PC-9 (cell line): ENCODE measurements around the gene PRPSAP2. TPM values are rescaled to one million over a fixed set of nuclear protein-coding genes. Genes with fewer than 3 reads are reported as not detected.

Experiments
- BruUV-seq: library from RNA; stranded (reverse); fragments of 400-500 nt; replicated peaks from 2 replicates; lab custom pipeline; 2021; lab: Mats Ljungman, UMichigan
- CTCF ChIA-PET: fragments of 300-600 bp; sonication (Branson Sonifier 250); formaldehyde crosslinking; loops from one replicate; lab custom pipeline; 2022; ENCODE audit warnings: antibody characterized with exemption; lab: Charles Lee
- POLR2A ChIA-PET: fragments of 300-600 bp; sonication (Branson Sonifier 250); formaldehyde crosslinking; loops from one replicate; lab custom pipeline; 2022; ENCODE audit warnings: antibody characterized with exemption; ENCODE audit not compliant: unreplicated experiment; lab: Charles Lee
- DNase-seq, 2 experiments: peaks; one replicate each; pipeline versions ENCODE4 v3.0.0 to v3.0.0-alpha.2; 2015 to 2022; ENCODE audit warnings: mixed read lengths in 1 of 2
- H2AFZ ChIP-seq: fragments of 200-600 bp; sonication (generic); 2 replicates; pipeline ENCODE4 v1.8.1; 2017; ENCODE audit warnings: antibody characterized with exemption
- H3F3A ChIP-seq: fragments of 200-600 bp; sonication (generic); 2 replicates; pipeline ENCODE4 v1.8.1; 2017; ENCODE audit warnings: antibody characterized with exemption, mild to moderate bottlenecking, low read depth; ENCODE audit not compliant: insufficient read depth
- H3K27ac ChIP-seq: fragments of 200-600 bp; sonication (generic); 2 replicates; pipeline ENCODE4 v1.6.1; 2016; ENCODE audit warnings: mixed run types
- H3K27me3 ChIP-seq: fragments of 200-600 bp; sonication (generic); 2 replicates; pipeline ENCODE4 v1.6.1; 2016; ENCODE audit warnings: low read depth, mixed run types; ENCODE audit not compliant: insufficient read depth
- H3K36me3 ChIP-seq: fragments of 200-600 bp; sonication (generic); 2 replicates; pipeline ENCODE4 v1.6.1; 2016; ENCODE audit warnings: low read depth, mixed run types
- H3K4me1 ChIP-seq: fragments of 200-600 bp; sonication (generic); replicated peaks from 2 replicates; pipeline ENCODE4 v1.6.1; 2016; ENCODE audit warnings: mixed run types; ENCODE audit not compliant: insufficient read depth
- H3K4me2 ChIP-seq: fragments of 200-600 bp; sonication (generic); 2 replicates; pipeline ENCODE4 v1.6.1; 2017; ENCODE audit warnings: mixed run types
- H3K4me3 ChIP-seq: fragments of 200-600 bp; sonication (generic); 2 replicates; pipeline ENCODE4 v1.6.1; 2016; ENCODE audit warnings: mixed run types
- H3K79me2 ChIP-seq: fragments of 200-600 bp; sonication (generic); 2 replicates; pipeline ENCODE4 v1.6.1; 2017; ENCODE audit warnings: low read depth, mixed run types
- H3K9me2 ChIP-seq: fragments of 200-600 bp; sonication (generic); 2 replicates; pipeline ENCODE4 v1.8.1; 2017; ENCODE audit warnings: mild to moderate bottlenecking; ENCODE audit not compliant: insufficient read depth
- H3K9me3 ChIP-seq: fragments of 200-600 bp; sonication (generic); 2 replicates; pipeline ENCODE4 v1.8.1; 2016; ENCODE audit warnings: low read depth; ENCODE audit not compliant: insufficient read depth
- H4K20me1 ChIP-seq: fragments of 200-600 bp; sonication (generic); 2 replicates; pipeline ENCODE4 v1.8.1; 2017; ENCODE audit not compliant: insufficient read depth
- EZH2 ChIP-seq: fragments of 200-600 bp; sonication (generic); IDR thresholded peaks from 2 replicates; pipeline ENCODE4 v1.8.0; 2017; ENCODE audit warnings: antibody characterized with exemption, low read depth
- intact Hi-C: fragments of 100-400 bp; cut with micrococcal nuclease; formaldehyde crosslinking; loops from one replicate; pipeline ENCODE4 v1.10.0; 2022; ENCODE audit not compliant: unreplicated experiment
- total RNA-seq: library from RNA; stranded (reverse); gene quantifications from 2 replicates; pipeline ENCODE4 v1.2.3, GENCODE V29; 2021
- TF ChIP-seq, protein P1 (sequence below): fragments of 200-600 bp; sonication (generic); conservative IDR thresholded peaks from 2 replicates; pipeline ENCODE4 v1.6.1; 2017; ENCODE audit warnings: mixed run types, antibody characterized with exemption, mild to moderate bottlenecking, moderate library complexity

PRPSAP2 gene
- total RNA-seq, 1 experiment from 2014 or later = 50.0 TPM

DNA sequence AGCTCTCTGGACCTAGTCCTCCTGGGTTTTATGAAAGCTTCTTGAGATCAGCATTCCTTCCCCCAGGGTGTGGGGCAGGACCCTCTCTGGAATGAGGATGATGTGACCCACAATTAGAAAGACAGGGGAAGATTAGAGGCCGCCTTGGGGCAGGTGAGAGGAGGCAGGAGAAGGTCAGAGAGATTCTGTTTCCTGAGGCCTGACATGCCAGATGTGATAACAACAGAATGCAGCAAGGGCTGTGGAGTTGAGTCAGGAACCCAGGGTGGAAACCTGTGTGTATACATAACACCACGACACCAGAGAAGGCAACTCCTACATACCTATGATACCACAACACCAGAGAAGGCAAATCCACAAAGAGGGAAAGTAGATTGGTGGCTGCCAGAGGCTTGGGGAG lies 88.6 kb downstream of the PRPSAP2 start:
- Histone ChIP-seq H3K36me3 (no peaks in the 10 kb centered on the region), H3K4me1 (peaks cover 14% of the 10 kb centered on the region; the same call in 1 of the 2 replicates), H3K4me3 (no peak overlapping the region), H3K27me3 (peaks cover 12% of the 10 kb centered on the region; the same call in 1 of the 2 replicates), H3K79me2 (no peaks in the 10 kb centered on the region), H2AFZ (no peak overlapping the region), H3F3A (no peaks in the 10 kb centered on the region), H3K4me2 (no peak overlapping the region), H4K20me1 (no peaks in the 10 kb centered on the region), H3K9me2 (no peaks in the 10 kb centered on the region), H3K27ac (no peak overlapping the region), H3K9me3 (no peaks in the 10 kb centered on the region)
- TF ChIP-seq EZH2 = no peak
- TF ChIP-seq, protein P1, sequence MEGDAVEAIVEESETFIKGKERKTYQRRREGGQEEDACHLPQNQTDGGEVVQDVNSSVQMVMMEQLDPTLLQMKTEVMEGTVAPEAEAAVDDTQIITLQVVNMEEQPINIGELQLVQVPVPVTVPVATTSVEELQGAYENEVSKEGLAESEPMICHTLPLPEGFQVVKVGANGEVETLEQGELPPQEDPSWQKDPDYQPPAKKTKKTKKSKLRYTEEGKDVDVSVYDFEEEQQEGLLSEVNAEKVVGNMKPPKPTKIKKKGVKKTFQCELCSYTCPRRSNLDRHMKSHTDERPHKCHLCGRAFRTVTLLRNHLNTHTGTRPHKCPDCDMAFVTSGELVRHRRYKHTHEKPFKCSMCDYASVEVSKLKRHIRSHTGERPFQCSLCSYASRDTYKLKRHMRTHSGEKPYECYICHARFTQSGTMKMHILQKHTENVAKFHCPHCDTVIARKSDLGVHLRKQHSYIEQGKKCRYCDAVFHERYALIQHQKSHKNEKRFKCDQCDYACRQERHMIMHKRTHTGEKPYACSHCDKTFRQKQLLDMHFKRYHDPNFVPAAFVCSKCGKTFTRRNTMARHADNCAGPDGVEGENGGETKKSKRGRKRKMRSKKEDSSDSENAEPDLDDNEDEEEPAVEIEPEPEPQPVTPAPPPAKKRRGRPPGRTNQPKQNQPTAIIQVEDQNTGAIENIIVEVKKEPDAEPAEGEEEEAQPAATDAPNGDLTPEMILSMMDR = no peak
- ChIA-PET CTCF (no interaction called here), POLR2A (interaction anchor here (0.5 kb wide), 1 partner anchor 758 kb away, joined by 5 read pairs; no protein-coding TSS in a partner anchor)
- peak; percentile 76 to 83 for DNase-seq
- intact Hi-C loops = no loop called here
- no TSS peak for BruUV-seq

DNA sequence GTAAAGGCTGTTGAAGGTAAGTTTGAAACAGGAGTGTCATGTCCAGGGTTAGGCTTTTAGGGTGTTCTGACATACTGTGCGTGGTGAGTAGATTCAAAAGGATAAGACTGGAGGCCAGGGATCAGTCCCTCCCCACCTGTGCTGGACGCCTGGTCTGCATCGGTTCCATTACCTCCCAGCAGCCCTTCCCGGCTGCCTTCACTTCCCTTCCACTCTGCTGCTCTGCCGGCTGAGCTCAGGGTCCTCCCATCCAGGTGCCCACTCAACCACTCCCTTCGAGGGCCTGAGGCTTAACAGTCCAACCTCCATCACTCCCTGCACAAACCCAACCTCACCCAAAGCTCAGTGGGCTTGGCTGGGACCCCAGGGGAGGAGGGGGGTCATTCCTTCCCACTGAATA lies 89.9 kb downstream of the PRPSAP2 start:
- CTCF ChIA-PET = no interaction called here
- H3K79me2 ChIP-seq = no peaks in the 10 kb centered on the region
- no peak overlapping the region for H3K4me2 ChIP-seq
- intact Hi-C loops = no loop called here
- DNase-seq = no peak
- no peak overlapping the region for H3K4me3 ChIP-seq
- BruUV-seq = no TSS peak
- H3K9me2 ChIP-seq = no peaks in the 10 kb centered on the region
- H2AFZ ChIP-seq = no peak overlapping the region
- TF ChIP-seq, protein P1 = no peak
- no peak for TF ChIP-seq EZH2
- H3K9me3 ChIP-seq = no peaks in the 10 kb centered on the region
- H3K27me3 ChIP-seq = peaks cover 12% of the 10 kb centered on the region; the same call in 1 of the 2 replicates
- H3F3A ChIP-seq = no peaks in the 10 kb centered on the region
- POLR2A ChIA-PET = interaction anchor here (0.7 kb wide), 1 partner anchor 56 kb away, joined by 3 read pairs; no protein-coding TSS in a partner anchor
- peaks cover 14% of the 10 kb centered on the region; the same call in 1 of the 2 replicates for H3K4me1 ChIP-seq
- H3K36me3 ChIP-seq = no peaks in the 10 kb centered on the region
- no peak overlapping the region for H3K27ac ChIP-seq
- no peaks in the 10 kb centered on the region for H4K20me1 ChIP-seq

DNA sequence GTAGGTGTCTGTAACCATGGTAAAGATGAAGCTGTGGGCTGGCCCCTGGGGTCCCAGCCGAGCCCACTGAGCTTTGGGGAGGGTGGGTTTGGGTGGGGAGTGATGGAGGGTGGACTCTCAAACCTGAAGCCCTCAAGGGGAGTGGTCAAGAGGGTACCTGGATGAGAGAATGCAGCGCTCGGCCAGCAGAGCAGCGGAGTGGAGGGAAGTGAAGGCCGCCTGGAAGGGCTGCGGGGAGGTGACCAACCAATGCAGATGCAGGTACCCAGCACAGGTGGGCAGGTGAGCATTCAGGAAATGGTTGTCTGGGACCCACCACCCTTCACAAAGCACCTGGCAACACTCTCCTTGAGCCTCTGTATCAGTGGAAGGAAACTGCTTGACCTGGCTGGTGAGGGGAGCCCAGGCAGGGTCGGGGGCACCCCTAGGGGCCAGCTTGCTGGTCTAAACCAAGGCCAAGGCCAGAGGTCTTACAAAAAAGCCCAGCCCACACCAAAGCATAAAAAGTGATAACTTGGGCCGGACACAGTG lies 90.6 kb downstream of the PRPSAP2 start:
- Histone ChIP-seq H3K4me1 (peaks cover 14% of the 10 kb centered on the region; the same call in 1 of the 2 replicates), H4K20me1 (no peaks in the 10 kb centered on the region), H3K9me3 (no peaks in the 10 kb centered on the region), H3K27ac (no peak overlapping the region), H3K4me2 (no peak overlapping the region), H3K79me2 (no peaks in the 10 kb centered on the region), H2AFZ (no peak overlapping the region), H3K27me3 (peaks cover 12% of the 10 kb centered on the region; the same call in 1 of the 2 replicates), H3K4me3 (no peak overlapping the region), H3K9me2 (no peaks in the 10 kb centered on the region), H3K36me3 (no peaks in the 10 kb centered on the region), H3F3A (no peaks in the 10 kb centered on the region)
- intact Hi-C loops = no loop called here
- TF ChIP-seq EZH2 = no peak
- TF ChIP-seq, protein P1 = no peak
- ChIA-PET POLR2A (no interaction called here), CTCF (no interaction called here)
- DNase-seq = no peak
- BruUV-seq = no TSS peak
